Smooth muscle cell (in vitro differentiated cells): ENCODE results near the gene CPNE2. TPM values are rescaled to one million over a fixed set of nuclear protein-coding genes. Genes with fewer than 3 reads are reported as not detected.

ENCODE experiments used
- DNase-seq: peaks from one replicate; lab custom pipeline; 2025; ENCODE audit not compliant: unreplicated experiment; lab: John Stamatoyannopoulos, UW
- H2AFZ ChIP-seq: fragments of 200-600 bp; sonication (generic); 2 replicates; pipeline ENCODE4 v1.6.0; 2016; ENCODE audit warnings: antibody characterized with exemption, low read depth, mild to moderate bottlenecking
- H3F3A ChIP-seq: fragments of 200-600 bp; sonication (generic); 2 replicates; pipeline ENCODE4 v1.6.0; 2017; ENCODE audit warnings: antibody characterized with exemption, low read depth
- H3K27ac ChIP-seq: fragments of 200-600 bp; sonication (generic); 2 replicates; pipeline ENCODE4 v1.5.1; 2016; ENCODE audit warnings: low read depth, mild to moderate bottlenecking
- H3K27me3 ChIP-seq: fragments of 200-600 bp; sonication (generic); 2 replicates; pipeline ENCODE4 v1.6.1; 2016; ENCODE audit warnings: low read depth, mild to moderate bottlenecking
- H3K36me3 ChIP-seq: fragments of 200-600 bp; sonication (generic); 2 replicates; pipeline ENCODE4 v1.5.1; 2016; ENCODE audit warnings: low read depth
- H3K4me1 ChIP-seq: fragments of 200-600 bp; sonication (generic); 2 replicates; pipeline ENCODE4 v1.5.1; 2016; ENCODE audit warnings: low read depth
- H3K4me2 ChIP-seq: fragments of 200-600 bp; sonication (generic); 2 replicates; pipeline ENCODE4 v1.6.0; 2016; ENCODE audit warnings: mild to moderate bottlenecking
- H3K4me3 ChIP-seq: fragments of 200-600 bp; sonication (generic); 2 replicates; pipeline ENCODE4 v1.5.1; 2016; ENCODE audit warnings: mild to moderate bottlenecking
- H3K79me2 ChIP-seq: fragments of 200-600 bp; sonication (generic); 2 replicates; pipeline ENCODE4 v1.6.0; 2016; ENCODE audit warnings: low read depth, mild to moderate bottlenecking
- H3K9ac ChIP-seq: fragments of 200-600 bp; sonication (generic); 2 replicates; pipeline ENCODE4 v1.6.0; 2016; ENCODE audit warnings: low read depth
- H3K9me3 ChIP-seq: fragments of 200-600 bp; sonication (generic); replicated peaks from 2 replicates; pipeline ENCODE4 v1.5.1; 2016; ENCODE audit warnings: low read depth
- H4K20me1 ChIP-seq: fragments of 200-600 bp; sonication (generic); 2 replicates; pipeline ENCODE4 v1.6.0; 2016; ENCODE audit warnings: low read depth
- WGBS: methylation state at CpG from one replicate; pipeline ENCODE4 v1.1.7; 2016; ENCODE audit warnings: low lambda C conversion rate; 5-methylcytosine and 5-hydroxymethylcytosine counted together
- polyA plus RNA-seq: library from polyadenylated mRNA; unstranded; fragments of >200 nt; fragmentation: Nextera tagmentation; extraction: Ambion mirVana; gene quantifications from 2 replicates; pipeline ENCODE4 v1.2.1, GENCODE V29; 2016
- total RNA-seq: library from RNA; depleted of rRNA; stranded (reverse); fragments of >200 nt; gene quantifications from 2 replicates; pipeline ENCODE4 v1.2.3, GENCODE V29; 2014
- TF ChIP-seq, protein P1 (sequence below): fragments of 200-600 bp; sonication (generic); IDR thresholded peaks from 2 replicates; pipeline ENCODE4 v1.5.1; 2017; ENCODE audit warnings: borderline replicate concordance, mild to moderate bottlenecking, antibody characterized with exemption; ENCODE audit not compliant: insufficient read depth, poor library complexity, severe bottlenecking

CPNE2 gene
- total and polyA plus RNA-seq, 2 experiments from 2014 or later, result 18.2 to 19.8 TPM

GRCh38 chr16:57110937-57111336, 18.6 kb downstream of the CPNE2 start:
- H3K36me3 ChIP-seq, result no peaks in the 10 kb centered on the region
- no peaks in the 10 kb centered on the region for H3K27me3 ChIP-seq
- H3K4me2 ChIP-seq, result no peak overlapping the region
- no peaks in the 10 kb centered on the region for H3K4me1 ChIP-seq
- H3K9me3 ChIP-seq, result no peaks in the 10 kb centered on the region
- H4K20me1 ChIP-seq, result peaks cover 18% of the 10 kb centered on the region
- DNase-seq, result no peak
- no peak overlapping the region for H2AFZ ChIP-seq
- no peak overlapping the region for H3K9ac ChIP-seq
- H3K4me3 ChIP-seq, result no peak overlapping the region
- TF ChIP-seq, protein P1, sequence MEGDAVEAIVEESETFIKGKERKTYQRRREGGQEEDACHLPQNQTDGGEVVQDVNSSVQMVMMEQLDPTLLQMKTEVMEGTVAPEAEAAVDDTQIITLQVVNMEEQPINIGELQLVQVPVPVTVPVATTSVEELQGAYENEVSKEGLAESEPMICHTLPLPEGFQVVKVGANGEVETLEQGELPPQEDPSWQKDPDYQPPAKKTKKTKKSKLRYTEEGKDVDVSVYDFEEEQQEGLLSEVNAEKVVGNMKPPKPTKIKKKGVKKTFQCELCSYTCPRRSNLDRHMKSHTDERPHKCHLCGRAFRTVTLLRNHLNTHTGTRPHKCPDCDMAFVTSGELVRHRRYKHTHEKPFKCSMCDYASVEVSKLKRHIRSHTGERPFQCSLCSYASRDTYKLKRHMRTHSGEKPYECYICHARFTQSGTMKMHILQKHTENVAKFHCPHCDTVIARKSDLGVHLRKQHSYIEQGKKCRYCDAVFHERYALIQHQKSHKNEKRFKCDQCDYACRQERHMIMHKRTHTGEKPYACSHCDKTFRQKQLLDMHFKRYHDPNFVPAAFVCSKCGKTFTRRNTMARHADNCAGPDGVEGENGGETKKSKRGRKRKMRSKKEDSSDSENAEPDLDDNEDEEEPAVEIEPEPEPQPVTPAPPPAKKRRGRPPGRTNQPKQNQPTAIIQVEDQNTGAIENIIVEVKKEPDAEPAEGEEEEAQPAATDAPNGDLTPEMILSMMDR, result no peak
- no peaks in the 10 kb centered on the region for H3K79me2 ChIP-seq
- no peak overlapping the region for H3K27ac ChIP-seq
- no peaks in the 10 kb centered on the region for H3F3A ChIP-seq
- WGBS, result 97% methylated on average over 4 of the region's 4 CpGs

DNA sequence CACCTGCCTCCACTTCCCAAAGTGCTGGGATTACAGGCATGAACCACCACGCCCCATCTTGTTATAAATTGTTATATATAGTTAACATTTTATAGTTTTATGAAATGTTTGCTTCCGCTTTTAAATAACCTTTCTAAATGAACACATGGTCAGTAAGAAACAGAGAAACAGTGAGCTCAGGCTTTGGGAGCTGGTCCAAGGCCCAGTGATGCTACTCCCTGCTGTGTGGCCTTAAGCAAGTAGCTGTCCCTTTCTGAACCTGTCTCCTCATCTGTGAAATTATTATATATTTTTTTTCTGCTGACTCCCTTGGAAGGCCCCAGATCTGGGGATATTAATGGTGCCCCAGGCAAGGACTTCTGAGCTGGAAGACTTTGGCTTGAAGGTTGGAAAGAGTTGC, 19.0 kb downstream of the CPNE2 start:
- Histone ChIP-seq H3K9me3 (no peaks in the 10 kb centered on the region), H3K9ac (no peak overlapping the region), H3F3A (no peaks in the 10 kb centered on the region), H3K4me1 (no peaks in the 10 kb centered on the region), H3K36me3 (no peaks in the 10 kb centered on the region), H3K27me3 (no peaks in the 10 kb centered on the region), H3K27ac (no peak overlapping the region), H3K4me2 (no peak overlapping the region), H3K79me2 (no peaks in the 10 kb centered on the region), H3K4me3 (no peak overlapping the region), H2AFZ (no peak overlapping the region), H4K20me1 (peaks cover 17% of the 10 kb centered on the region)
- no peak for DNase-seq
- 97% methylated on average over 2 of the region's 2 CpGs for WGBS
- TF ChIP-seq, protein P1, result no peak

DNA sequence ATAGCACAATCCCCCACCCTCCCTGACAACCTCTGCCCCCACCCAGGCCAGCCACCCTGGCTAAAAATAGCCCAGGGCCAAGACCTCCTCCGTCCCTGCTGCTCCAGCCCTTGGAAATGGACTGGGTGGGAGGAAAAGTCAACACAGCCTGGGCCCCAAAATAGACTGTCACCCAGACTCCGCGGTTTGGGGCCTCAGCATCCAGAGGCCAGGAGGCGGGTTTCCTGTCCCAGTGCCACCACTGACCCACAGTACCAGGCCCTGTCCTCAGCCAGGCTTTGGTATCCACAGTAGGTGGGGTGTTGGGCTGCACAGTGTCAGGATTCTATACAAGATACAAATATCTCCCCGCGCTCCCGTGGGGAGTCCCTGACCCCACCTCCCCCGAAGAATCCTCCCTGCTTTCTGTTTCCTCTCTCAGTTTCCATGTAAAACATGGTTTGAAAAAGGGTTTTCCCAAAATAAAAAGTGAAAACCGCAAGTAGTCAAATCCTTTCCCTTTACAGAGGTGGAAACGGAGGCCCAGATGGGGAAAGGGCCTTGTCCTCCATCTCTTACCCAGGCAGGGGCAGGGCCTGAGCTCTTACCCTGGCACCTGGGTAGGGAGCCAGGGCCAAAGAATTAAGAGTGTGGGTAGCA, 20.1 kb downstream of the CPNE2 start:
- Histone ChIP-seq H3K4me2 (no peak overlapping the region), H3K4me3 (no peak overlapping the region), H3K9me3 (no peaks in the 10 kb centered on the region), H3K9ac (no peak overlapping the region), H2AFZ (no peak overlapping the region), H4K20me1 (peaks cover 13% of the 10 kb centered on the region), H3K4me1 (no peaks in the 10 kb centered on the region), H3K27ac (no peak overlapping the region), H3F3A (no peaks in the 10 kb centered on the region), H3K27me3 (no peaks in the 10 kb centered on the region), H3K79me2 (no peaks in the 10 kb centered on the region), H3K36me3 (no peaks in the 10 kb centered on the region)
- 57% methylated on average over 9 of the region's 10 CpGs for WGBS
- DNase-seq, result no peak
- TF ChIP-seq, protein P1, result no peak

DNA sequence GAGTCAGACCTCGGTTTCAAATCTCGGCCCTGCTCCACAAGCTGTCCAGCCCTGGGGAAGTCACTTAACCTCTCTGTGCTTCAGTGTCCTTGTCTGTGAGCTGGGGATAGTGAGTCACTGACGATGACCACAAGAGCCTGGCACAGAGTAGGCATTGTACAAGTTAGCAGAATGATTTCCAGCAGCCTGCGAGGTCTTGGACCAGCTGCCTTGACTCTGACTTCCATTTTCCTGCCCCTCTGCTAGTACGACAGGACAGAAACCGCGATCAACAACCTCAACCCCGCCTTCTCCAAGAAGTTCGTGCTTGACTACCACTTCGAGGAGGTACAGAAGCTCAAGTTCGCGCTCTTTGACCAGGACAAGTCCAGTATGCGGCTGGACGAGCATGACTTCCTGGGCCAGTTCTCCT, 20.7 kb downstream of the CPNE2 start:
- H3K4me2 ChIP-seq, result no peak overlapping the region
- H3K9me3 ChIP-seq, result no peaks in the 10 kb centered on the region
- H3K27me3 ChIP-seq, result no peaks in the 10 kb centered on the region
- WGBS, result 90% methylated on average over 14 of the region's 14 CpGs
- H3K79me2 ChIP-seq, result no peaks in the 10 kb centered on the region
- DNase-seq, result no peak
- no peak overlapping the region for H2AFZ ChIP-seq
- no peaks in the 10 kb centered on the region for H3F3A ChIP-seq
- no peaks in the 10 kb centered on the region for H3K4me1 ChIP-seq
- no peaks in the 10 kb centered on the region for H3K36me3 ChIP-seq
- H3K27ac ChIP-seq, result no peak overlapping the region
- H3K9ac ChIP-seq, result no peak overlapping the region
- H4K20me1 ChIP-seq, result peaks cover 13% of the 10 kb centered on the region
- H3K4me3 ChIP-seq, result no peak overlapping the region
- TF ChIP-seq, protein P1, result no peak
